MM.1S (cell line): ENCODE measurements around the gene KIAA1210.

Source experiments
- DNase-seq: peaks from one replicate; pipeline ENCODE4 v3.0.0-alpha.2; 2015
- H2AFZ ChIP-seq: fragments of 300-600 bp; sonication (generic); 2 replicates; pipeline ENCODE4 v1.6.0; 2016; ENCODE audit warnings: antibody characterized with exemption, low read length
- H3F3A ChIP-seq: fragments of 300-600 bp; sonication (generic); 2 replicates; pipeline ENCODE4 v1.6.1; 2016; ENCODE audit warnings: mild to moderate bottlenecking, antibody characterized with exemption, low read length, moderate library complexity, mixed read lengths; ENCODE audit not compliant: insufficient read depth
- H3K27ac ChIP-seq: fragments of 300-600 bp; sonication (generic); 2 replicates; pipeline ENCODE4 v1.5.1; 2016; ENCODE audit warnings: mild to moderate bottlenecking, low read length
- H3K27me3 ChIP-seq: fragments of 300-600 bp; sonication (generic); replicated peaks from 2 replicates; pipeline ENCODE4 v1.6.0; 2016; ENCODE audit warnings: low read length; ENCODE audit not compliant: insufficient read depth
- H3K36me3 ChIP-seq: fragments of 300-600 bp; sonication (generic); replicated peaks from 2 replicates; pipeline ENCODE4 v1.6.1; 2016; ENCODE audit warnings: mild to moderate bottlenecking, low read length, mixed read lengths; ENCODE audit not compliant: insufficient read depth
- H3K4me1 ChIP-seq: fragments of 300-600 bp; sonication (generic); 2 replicates; pipeline ENCODE4 v1.6.1; 2016; ENCODE audit warnings: low read length, mixed read lengths
- H3K4me2 ChIP-seq: fragments of 300-600 bp; sonication (generic); 2 replicates; pipeline ENCODE4 v1.6.0; 2016; ENCODE audit warnings: low read depth, low read length
- H3K4me3 ChIP-seq: fragments of 300-600 bp; sonication (generic); 2 replicates; pipeline ENCODE4 v1.5.1; 2016; ENCODE audit warnings: low read length, mixed read lengths
- H3K79me2 ChIP-seq: fragments of 300-600 bp; sonication (generic); 2 replicates; pipeline ENCODE4 v1.6.1; 2016; ENCODE audit warnings: mixed run types, low read length, mixed read lengths
- H3K9ac ChIP-seq: fragments of 300-600 bp; sonication (generic); 2 replicates; pipeline ENCODE4 v1.6.1; 2016; ENCODE audit warnings: low read length, mixed read lengths
- H3K9me2 ChIP-seq: fragments of 300-600 bp; sonication (generic); replicated peaks from 2 replicates; pipeline ENCODE4 v1.6.1; 2016; ENCODE audit warnings: mild to moderate bottlenecking, low read length, mixed read lengths; ENCODE audit not compliant: insufficient read depth
- H3K9me3 ChIP-seq: fragments of 300-600 bp; sonication (generic); replicated peaks from 2 replicates; pipeline ENCODE4 v1.6.1; 2016; ENCODE audit warnings: mild to moderate bottlenecking, low read length, mixed read lengths; ENCODE audit not compliant: insufficient read depth
- H4K20me1 ChIP-seq: fragments of 300-600 bp; sonication (generic); 2 replicates; pipeline ENCODE4 v1.6.1; 2016; ENCODE audit warnings: mild to moderate bottlenecking, low read length, moderate library complexity, mixed read lengths; ENCODE audit not compliant: insufficient read depth
- EZH2 ChIP-seq: fragments of 300-600 bp; sonication (generic); optimal IDR thresholded peaks from 2 replicates; pipeline ENCODE3; 2017; ENCODE audit warnings: low read depth, mild to moderate bottlenecking, antibody characterized with exemption, low read length, mixed read lengths
- EZH2phosphoT487 ChIP-seq: fragments of 300-600 bp; sonication (generic); IDR thresholded peaks from 2 replicates; pipeline ENCODE4 v1.6.1; 2018; ENCODE audit warnings: antibody characterized with exemption, low read length
- TF ChIP-seq, protein P1 (sequence below): fragments of 300-600 bp; sonication (generic); IDR thresholded peaks from 2 replicates; pipeline ENCODE4 v1.5.1; 2016; ENCODE audit warnings: antibody characterized with exemption, low read length, mixed read lengths

KIAA1210 gene

DNA sequence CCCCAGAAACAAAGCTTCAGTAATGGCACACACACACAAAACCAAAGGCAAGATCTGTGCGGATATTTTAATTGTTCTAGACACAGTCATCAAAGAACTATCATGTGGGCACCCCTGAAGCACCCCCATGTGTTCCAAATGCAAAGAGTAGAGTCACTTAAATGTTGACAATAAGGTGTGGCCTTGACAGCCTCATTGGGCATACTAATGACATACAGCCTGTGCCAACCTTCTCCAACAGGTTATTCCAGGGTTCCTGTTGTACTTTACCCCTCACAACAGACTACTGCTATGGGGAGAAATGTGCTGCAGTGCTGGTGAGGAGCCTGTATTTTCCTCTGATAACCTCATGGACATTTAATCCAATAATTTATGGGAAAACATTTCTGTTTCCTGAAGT is 84.6 kb downstream of the KIAA1210 start:
- no peaks in the 10 kb centered on the region for H3K36me3 ChIP-seq
- H3K79me2 ChIP-seq = no peaks in the 10 kb centered on the region
- no peaks in the 10 kb centered on the region for H3K9me3 ChIP-seq
- TF ChIP-seq, protein P1, sequence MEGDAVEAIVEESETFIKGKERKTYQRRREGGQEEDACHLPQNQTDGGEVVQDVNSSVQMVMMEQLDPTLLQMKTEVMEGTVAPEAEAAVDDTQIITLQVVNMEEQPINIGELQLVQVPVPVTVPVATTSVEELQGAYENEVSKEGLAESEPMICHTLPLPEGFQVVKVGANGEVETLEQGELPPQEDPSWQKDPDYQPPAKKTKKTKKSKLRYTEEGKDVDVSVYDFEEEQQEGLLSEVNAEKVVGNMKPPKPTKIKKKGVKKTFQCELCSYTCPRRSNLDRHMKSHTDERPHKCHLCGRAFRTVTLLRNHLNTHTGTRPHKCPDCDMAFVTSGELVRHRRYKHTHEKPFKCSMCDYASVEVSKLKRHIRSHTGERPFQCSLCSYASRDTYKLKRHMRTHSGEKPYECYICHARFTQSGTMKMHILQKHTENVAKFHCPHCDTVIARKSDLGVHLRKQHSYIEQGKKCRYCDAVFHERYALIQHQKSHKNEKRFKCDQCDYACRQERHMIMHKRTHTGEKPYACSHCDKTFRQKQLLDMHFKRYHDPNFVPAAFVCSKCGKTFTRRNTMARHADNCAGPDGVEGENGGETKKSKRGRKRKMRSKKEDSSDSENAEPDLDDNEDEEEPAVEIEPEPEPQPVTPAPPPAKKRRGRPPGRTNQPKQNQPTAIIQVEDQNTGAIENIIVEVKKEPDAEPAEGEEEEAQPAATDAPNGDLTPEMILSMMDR = no peak
- TF ChIP-seq EZH2 = no peak
- no peak for TF ChIP-seq EZH2phosphoT487
- no peak overlapping the region for H3K4me3 ChIP-seq
- H4K20me1 ChIP-seq = no peaks in the 10 kb centered on the region
- no peaks in the 10 kb centered on the region for H3K4me1 ChIP-seq
- H2AFZ ChIP-seq = no peak overlapping the region
- H3K4me2 ChIP-seq = no peak overlapping the region
- no peaks in the 10 kb centered on the region for H3F3A ChIP-seq
- H3K9me2 ChIP-seq = no peaks in the 10 kb centered on the region
- no peak overlapping the region for H3K9ac ChIP-seq
- no peaks in the 10 kb centered on the region for H3K27me3 ChIP-seq
- DNase-seq = no peak
- no peak overlapping the region for H3K27ac ChIP-seq

DNA sequence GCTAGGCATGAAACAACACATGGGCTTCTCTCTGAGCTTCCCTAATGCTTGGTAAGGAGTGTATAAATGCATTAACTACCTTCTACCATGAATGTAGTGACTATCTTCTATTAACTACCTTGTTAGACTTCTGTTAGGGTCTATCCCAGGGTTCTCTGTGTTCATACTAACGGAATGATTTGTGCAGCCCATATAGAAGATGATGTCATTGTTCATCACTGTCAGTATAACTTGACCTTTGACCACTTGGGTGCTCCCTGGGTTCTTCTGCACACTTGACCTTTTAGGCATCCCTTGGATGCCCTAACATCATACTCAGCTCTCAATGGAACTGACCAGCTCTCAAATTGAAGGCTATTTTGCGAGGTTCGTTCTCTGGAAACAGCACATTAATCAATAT is 85.6 kb downstream of the KIAA1210 start:
- Histone ChIP-seq H3K9me3 (no peaks in the 10 kb centered on the region), H3K4me2 (no peak overlapping the region), H3K4me1 (no peaks in the 10 kb centered on the region), H3K27ac (no peak overlapping the region), H3K36me3 (no peaks in the 10 kb centered on the region), H3K4me3 (no peak overlapping the region), H3F3A (no peaks in the 10 kb centered on the region), H2AFZ (no peak overlapping the region), H3K9me2 (no peaks in the 10 kb centered on the region), H3K79me2 (no peaks in the 10 kb centered on the region), H4K20me1 (no peaks in the 10 kb centered on the region), H3K27me3 (no peaks in the 10 kb centered on the region), H3K9ac (no peak overlapping the region)
- TF ChIP-seq, protein P1 = no peak
- no peak for TF ChIP-seq EZH2
- no peak for TF ChIP-seq EZH2phosphoT487
- no peak for DNase-seq

DNA sequence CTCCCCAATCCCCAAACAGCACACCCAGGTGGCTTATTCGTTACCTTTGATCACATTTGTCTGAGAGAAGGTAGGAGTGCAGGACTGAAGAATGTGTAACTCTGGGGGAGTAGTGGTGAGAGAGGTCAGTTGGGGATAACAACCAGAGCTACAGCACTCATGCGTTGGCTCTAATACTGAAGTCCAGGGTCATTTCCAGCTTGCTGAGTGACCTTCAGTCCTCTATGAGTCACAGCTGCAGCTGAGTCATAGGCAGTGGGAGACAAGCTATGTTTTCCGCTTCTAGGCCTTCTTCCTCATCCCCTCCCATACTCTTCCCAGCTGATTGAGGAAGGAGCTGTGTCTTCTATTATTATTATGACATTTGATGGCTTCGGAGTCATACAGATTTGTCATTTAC is 86.4 kb downstream of the KIAA1210 start:
- no peaks in the 10 kb centered on the region for H3K4me1 ChIP-seq
- H3F3A ChIP-seq = no peaks in the 10 kb centered on the region
- no peaks in the 10 kb centered on the region for H3K9me3 ChIP-seq
- no peaks in the 10 kb centered on the region for H4K20me1 ChIP-seq
- H3K79me2 ChIP-seq = no peaks in the 10 kb centered on the region
- no peaks in the 10 kb centered on the region for H3K27me3 ChIP-seq
- no peaks in the 10 kb centered on the region for H3K9me2 ChIP-seq
- no peaks in the 10 kb centered on the region for H3K36me3 ChIP-seq
- H3K27ac ChIP-seq = no peak overlapping the region
- H3K4me2 ChIP-seq = no peak overlapping the region
- no peak for DNase-seq
- H3K9ac ChIP-seq = no peak overlapping the region
- no peak for TF ChIP-seq EZH2
- no peak for TF ChIP-seq EZH2phosphoT487
- H2AFZ ChIP-seq = no peak overlapping the region
- H3K4me3 ChIP-seq = no peak overlapping the region

DNA sequence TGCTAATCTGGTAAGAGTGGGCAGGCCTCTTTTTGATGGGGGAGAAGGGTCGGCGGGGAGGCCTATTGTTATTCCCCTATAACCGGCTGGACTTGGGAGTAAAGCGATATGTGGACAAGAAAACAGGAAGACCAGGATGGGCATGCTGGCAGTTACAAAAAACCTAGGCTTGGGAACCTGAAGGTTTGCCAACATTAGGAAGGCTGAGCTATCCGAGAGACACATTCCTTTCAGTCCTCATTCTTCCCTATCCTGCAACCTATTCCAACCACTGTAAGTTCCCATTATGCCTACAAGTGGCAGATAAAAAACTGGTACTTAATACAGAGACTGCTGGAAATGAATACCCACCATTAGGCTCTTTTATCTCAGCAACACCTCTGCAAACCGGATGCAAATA is 87.2 kb downstream of the KIAA1210 start:
- Histone ChIP-seq H3K36me3 (no peaks in the 10 kb centered on the region), H3K27me3 (no peaks in the 10 kb centered on the region), H3F3A (no peaks in the 10 kb centered on the region), H3K9me3 (no peaks in the 10 kb centered on the region), H3K79me2 (no peaks in the 10 kb centered on the region), H4K20me1 (no peaks in the 10 kb centered on the region), H3K9ac (no peak overlapping the region), H3K9me2 (no peaks in the 10 kb centered on the region), H3K4me2 (no peak overlapping the region), H3K27ac (no peak overlapping the region), H2AFZ (no peak overlapping the region), H3K4me1 (no peaks in the 10 kb centered on the region), H3K4me3 (no peak overlapping the region)
- TF ChIP-seq, protein P1 = no peak
- TF ChIP-seq EZH2phosphoT487 (no peak), EZH2 (no peak)
- no peak for DNase-seq
